Mammary epithelial cell (primary cell): ENCODE data around the gene TMIGD3.

Experiments
- CTCF ChIP-seq, 2 donors: IDR thresholded peaks in 1 of 2; conservative IDR thresholded peaks in 1 of 2; 2 replicates each; pipeline ENCODE4 v1.5.1; 2011 to 2012; ENCODE audit warnings: inconsistent platforms in 2 of 2, low read length in 2 of 2, mild to moderate bottlenecking in 2 of 2, control low read depth in 1 of 2, low read depth in 1 of 2; ENCODE audit not compliant: insufficient read depth in 1 of 2; ENCODE audit errors: extremely low read depth in 1 of 2
- EZH2 ChIP-seq: IDR thresholded peaks from 2 replicates; pipeline ENCODE4 v1.6.1; 2012; ENCODE audit warnings: low read length, inconsistent platforms, borderline replicate concordance

- TF ChIP-seq CTCF (conservative IDR thresholded peaks at IDR 0.05 in 1 of 2, IDR thresholded peaks at IDR 0.05 in 1 of 2; ENCODE audit: extremely low read depth in 1 of 2, insufficient read depth in 1 of 2, low read depth in 1 of 2, low read length in 2 of 2) (no peak), EZH2 (no peak)
Observed at GRCh38 chr1:111474106-111474505, 29.3 kb downstream of the TMIGD3 start.
